Breast epithelium (tissue), 4 donors: ENCODE results near the gene CCDC138. TPM values are rescaled to one million over a fixed set of nuclear protein-coding genes. Genes with fewer than 3 reads are reported as not detected.

Experiments used
- DNase-seq, 2 donors: peaks; one replicate each; pipeline ENCODE4 v3.0.0-alpha.2; 2019; ENCODE audit warnings: low spot score in 2 of 2
- H3K27ac ChIP-seq, 2 donors: fragments of 200-600 bp; sonication (generic) in 1 of 2; one replicate each; pipeline ENCODE4 v1.5.1; 2016 to 2019; ENCODE audit warnings: mild to moderate bottlenecking in 1 of 2
- H3K27me3 ChIP-seq, 2 donors: fragments of 200-600 bp; sonication (generic) in 1 of 2; one replicate each; pipeline versions ENCODE4 v1.5.1 to v1.6.0; 2017 to 2019; ENCODE audit warnings: control low read depth in 1 of 2, mild to moderate bottlenecking in 1 of 2
- H3K36me3 ChIP-seq: fragments of 200-600 bp; one replicate; pipeline ENCODE4 v1.5.1; 2019
- H3K4me1 ChIP-seq, 2 donors: fragments of 200-600 bp; sonication (generic); one replicate each; pipeline ENCODE4 v1.5.1; 2016 to 2019; ENCODE audit warnings: control low read depth in 1 of 2
- H3K4me3 ChIP-seq, 3 donors: fragments of 200-600 bp; sonication (generic); 1 replicate in 2 of 3; 2 replicates in 1 of 3; pipeline ENCODE4 v1.5.1; 2016 to 2019; ENCODE audit warnings: mild to moderate bottlenecking in 3 of 3, moderate library complexity in 2 of 3
- H3K9me3 ChIP-seq, 2 donors: fragments of 200-600 bp; sonication (generic) in 1 of 2; one replicate each; pipeline ENCODE4 v1.5.1; 2016 to 2019; ENCODE audit warnings: control low read depth in 1 of 2
- CTCF ChIP-seq, 3 donors: fragments of 450-650 bp; IDR thresholded peaks; one replicate each; pipeline ENCODE4 v1.5.1; 2016 to 2017; ENCODE audit warnings: antibody characterized with exemption in 3 of 3, mild to moderate bottlenecking in 3 of 3, moderate library complexity in 3 of 3
- POLR2A ChIP-seq: fragments of 450-650 bp; IDR thresholded peaks from one replicate; pipeline ENCODE4 v1.6.1; 2016; ENCODE audit warnings: antibody characterized with exemption, mild to moderate bottlenecking, moderate library complexity
- POLR2AphosphoS5 ChIP-seq, 3 donors: sonication (generic); formaldehyde crosslinking; IDR thresholded peaks; one replicate each; pipeline ENCODE4 v1.6.1; 2017; ENCODE audit warnings: antibody characterized with exemption in 3 of 3
- intact Hi-C: fragments of 100-400 bp; cut with DNase I; formaldehyde crosslinking; loops from one replicate; pipeline ENCODE4 v1.15.1; 2023; ENCODE audit warnings: low total_unique reads
- total RNA-seq, 3 donors: library from RNA; depleted of rRNA; stranded (reverse); fragments of >200 nt; gene quantifications; one replicate each; pipeline ENCODE4 v1.1.0, GENCODE V29; 2016

Gene CCDC138
- total RNA-seq, 3 donors from 2014 or later = 2.1 to 13.5 (median 5.2) TPM

DNA sequence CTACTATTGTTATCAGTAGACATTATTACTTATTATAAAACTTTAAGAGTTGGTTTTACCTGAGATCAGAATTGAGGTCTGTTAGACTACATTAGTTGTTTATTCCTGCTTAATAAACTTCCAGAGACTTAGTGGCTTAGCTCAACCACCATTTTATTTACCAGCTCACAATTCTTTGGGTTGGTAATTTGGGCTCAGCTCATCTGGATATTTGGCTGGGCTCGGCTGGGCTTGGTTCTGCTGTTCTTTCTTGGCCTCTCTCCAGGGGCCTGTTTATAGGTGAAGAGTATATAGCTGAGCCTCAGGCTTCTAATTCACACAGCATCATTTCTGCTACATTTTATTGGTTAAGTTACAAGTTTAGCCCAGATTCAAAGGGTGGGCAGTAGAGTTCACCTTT lies 67.9 kb downstream of the CCDC138 start:
- DNase-seq = no peak
- H3K4me3 ChIP-seq = no peak overlapping the region
- TF ChIP-seq POLR2A (no peak), POLR2AphosphoS5 (IDR thresholded peaks at IDR 0.05) (no peak), CTCF (IDR thresholded peaks at IDR 0.05) (no peak)
- H3K36me3 ChIP-seq = no peaks in the 10 kb centered on the region
- no peaks in the 10 kb centered on the region for H3K4me1 ChIP-seq
- intact Hi-C loops = loop anchor here (5.0 kb wide), 1 partner anchor 173 kb away; no protein-coding TSS in a partner anchor
- no peak overlapping the region for H3K27ac ChIP-seq
- H3K27me3 ChIP-seq = no peaks in the 10 kb centered on the region
- H3K9me3 ChIP-seq = no peaks in the 10 kb centered on the region

- DNase-seq = no peak
- Histone ChIP-seq H3K4me3 (no peak overlapping the region), H3K9me3 (no peaks in the 10 kb centered on the region), H3K27me3 (no peaks in the 10 kb centered on the region), H3K27ac (no peak overlapping the region), H3K36me3 (no peaks in the 10 kb centered on the region), H3K4me1 (no peaks in the 10 kb centered on the region)
- TF ChIP-seq POLR2AphosphoS5 (IDR thresholded peaks at IDR 0.05) (no peak), CTCF (IDR thresholded peaks at IDR 0.05) (peak in 1 of 3 donors; percentile 46)
- intact Hi-C loops = no loop called here
Observed at GRCh38 chr2:108855194-108855593, 68.6 kb downstream of the CCDC138 start.

DNA sequence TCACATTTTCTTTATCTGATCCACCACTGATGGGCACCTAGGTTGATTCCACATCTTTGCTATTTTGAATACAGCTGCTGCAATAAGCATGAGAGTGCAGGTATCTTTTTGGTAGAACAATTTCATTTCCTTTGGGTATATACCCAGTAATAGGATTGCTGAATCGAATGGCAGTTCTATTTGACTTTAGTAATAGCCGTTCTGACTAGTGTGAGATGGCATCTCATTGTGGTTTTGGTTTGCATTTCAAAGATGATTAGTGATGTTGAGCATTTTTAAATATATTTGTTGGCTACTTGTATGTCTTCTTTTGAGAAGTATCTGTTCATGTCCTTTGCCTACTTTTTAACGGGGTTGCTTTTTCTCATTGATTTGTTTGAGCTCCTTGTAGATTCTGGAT lies 72.3 kb downstream of the CCDC138 start:
- Histone ChIP-seq H3K9me3 (no peaks in the 10 kb centered on the region), H3K27me3 (no peaks in the 10 kb centered on the region), H3K4me1 (no peaks in the 10 kb centered on the region), H3K36me3 (no peaks in the 10 kb centered on the region), H3K27ac (no peak overlapping the region), H3K4me3 (no peak overlapping the region)
- intact Hi-C loops = no loop called here
- no peak for DNase-seq
- no peak for TF ChIP-seq POLR2A
- no peak for TF ChIP-seq POLR2AphosphoS5 (IDR thresholded peaks at IDR 0.05)
- no peak for TF ChIP-seq CTCF (IDR thresholded peaks at IDR 0.05)

DNA sequence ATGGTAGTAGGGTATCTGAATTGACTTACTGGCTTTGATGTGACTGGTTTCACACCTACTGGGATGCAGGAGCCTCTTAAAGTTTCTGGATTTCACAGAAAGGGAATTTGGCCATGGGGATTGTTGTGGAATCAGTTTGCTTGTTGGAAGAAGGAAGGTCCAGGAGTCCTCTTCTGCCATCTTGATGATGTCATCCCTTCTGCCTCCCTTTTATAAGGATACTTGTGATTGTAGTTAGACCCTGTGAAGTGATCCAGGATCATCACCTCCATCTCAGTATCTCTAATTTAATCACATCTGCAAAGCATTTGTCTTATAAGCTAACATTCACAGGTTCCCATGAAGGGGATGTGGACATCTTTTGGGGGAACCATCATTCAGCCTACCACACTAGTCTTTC lies 79.5 kb downstream of the CCDC138 start:
- peaks cover 7 to 15% of the 10 kb centered on the region in 2 donors for H3K9me3 ChIP-seq
- H3K27ac ChIP-seq = no peak overlapping the region
- H3K4me1 ChIP-seq = no peaks in the 10 kb centered on the region
- no peak overlapping the region for H3K4me3 ChIP-seq
- no peak for DNase-seq
- no peaks in the 10 kb centered on the region for H3K36me3 ChIP-seq
- no peaks in the 10 kb centered on the region for H3K27me3 ChIP-seq
- TF ChIP-seq POLR2A = no peak
- no peak for TF ChIP-seq POLR2AphosphoS5 (IDR thresholded peaks at IDR 0.05)
- TF ChIP-seq CTCF (IDR thresholded peaks at IDR 0.05) = no peak
- intact Hi-C loops = no loop called here

DNA sequence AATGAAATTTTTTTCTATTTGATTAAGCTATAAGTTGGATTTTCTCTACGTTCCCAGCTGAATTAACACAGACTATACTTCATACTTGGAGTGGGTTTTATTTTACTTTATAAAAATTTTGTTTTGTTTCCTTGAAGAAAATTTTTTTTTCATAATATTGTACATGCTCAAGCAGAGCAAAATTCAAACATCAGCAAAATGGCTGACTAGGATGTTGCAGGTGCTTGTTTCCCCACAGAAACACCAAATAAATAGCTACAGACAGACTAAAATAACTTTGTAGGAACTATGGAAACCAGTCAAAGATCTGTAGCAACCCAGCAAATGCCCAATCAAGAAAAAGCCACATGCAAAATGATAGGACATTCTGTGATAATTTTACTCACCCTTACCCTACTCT lies 82.3 kb downstream of the CCDC138 start:
- Histone ChIP-seq H3K4me3 (no peak overlapping the region), H3K4me1 (no peaks in the 10 kb centered on the region), H3K27ac (no peak overlapping the region), H3K9me3 (peaks cover 7 to 15% of the 10 kb centered on the region in 2 donors), H3K36me3 (no peaks in the 10 kb centered on the region), H3K27me3 (no peaks in the 10 kb centered on the region)
- intact Hi-C loops = no loop called here
- DNase-seq = no peak
- no peak for TF ChIP-seq CTCF (IDR thresholded peaks at IDR 0.05)
- TF ChIP-seq POLR2AphosphoS5 (IDR thresholded peaks at IDR 0.05) = no peak
- no peak for TF ChIP-seq POLR2A
